B cell (primary cell): ENCODE measurements around the gene ALDH1A1. TPM values are rescaled to one million over a fixed set of nuclear protein-coding genes. Genes with fewer than 3 reads are reported as not detected.

Source experiments
- ATAC-seq: fragments of 200-7000 bp; cut with Tn5 transposase; one replicate; pipeline ENCODE4 v1.10.0; 2021; ENCODE audit warnings: low read depth, mild to moderate bottlenecking, moderate number of reproducible peaks, moderate library complexity
- CTCF ChIA-PET: fragments of 350-600 bp; sonication (Branson Sonifier 250); formaldehyde crosslinking; loops from one replicate; lab custom pipeline; 2021; ENCODE audit warnings: antibody characterized with exemption, inconsistent platforms; lab: Charles Lee
- POLR2A ChIA-PET: fragments of 350-600 bp; sonication (Branson Sonifier 250); formaldehyde crosslinking; loops from one replicate; lab custom pipeline; 2021; ENCODE audit warnings: antibody characterized with exemption; lab: Charles Lee
- DNase-seq: peaks from one replicate; pipeline ENCODE4 v3.0.0; 2013
- H2AFZ ChIP-seq: 2 replicates; pipeline ENCODE4 v1.6.1; 2012; ENCODE audit warnings: mild to moderate bottlenecking, low read depth, low read length; ENCODE audit not compliant: insufficient read depth, poor library complexity, severe bottlenecking
- H3K27ac ChIP-seq, 2 donors: 1 replicate in 1 of 2; 2 replicates in 1 of 2; pipeline ENCODE4 v1.5.1; 2012 to 2013; ENCODE audit warnings: low read length in 2 of 2, mild to moderate bottlenecking in 2 of 2, moderate library complexity in 1 of 2
- H3K27me3 ChIP-seq, 4 experiments: fragments of 200-600 bp in 1 of 4; sonication (generic) in 1 of 4; replicated peaks in 1 of 4; 1 replicate in 2 of 4; 2 replicates in 2 of 4; pipeline versions ENCODE4 v1.6.1 to v1.7.0; 2013 to 2016; ENCODE audit warnings: low read length in 3 of 4, mild to moderate bottlenecking in 2 of 4, mixed read lengths in 1 of 4, moderate library complexity in 1 of 4; ENCODE audit not compliant: insufficient read depth in 4 of 4, control insufficient read depth in 3 of 4; ENCODE audit errors: control extremely low read depth in 1 of 4
- H3K36me3 ChIP-seq, 2 experiments: replicated peaks in 1 of 2; 1 replicate in 1 of 2; 2 replicates in 1 of 2; pipeline versions ENCODE4 v1.6.1 to v1.7.1; 2013; ENCODE audit warnings: low read length in 1 of 2; ENCODE audit not compliant: insufficient read depth in 2 of 2, control insufficient read depth in 1 of 2; ENCODE audit errors: control extremely low read depth in 1 of 2, extremely low read depth in 1 of 2
- H3K4me1 ChIP-seq, 2 donors: fragments of 200-600 bp in 1 of 2; sonication (generic) in 1 of 2; 1 replicate in 1 of 2; 2 replicates in 1 of 2; pipeline versions ENCODE4 v1.5.1 to v1.6.1; 2013 to 2017; ENCODE audit warnings: low read length in 2 of 2; ENCODE audit not compliant: control insufficient read depth in 2 of 2, insufficient read depth in 2 of 2
- H3K4me2 ChIP-seq: replicated peaks from 2 replicates; pipeline ENCODE3; 2012; ENCODE audit warnings: mild to moderate bottlenecking, low read depth, low read length; ENCODE audit not compliant: poor library complexity, severe bottlenecking
- H3K4me3 ChIP-seq, 5 experiments: fragments of 200-600 bp in 1 of 5; sonication (generic) in 1 of 5; 1 replicate in 3 of 5; 2 replicates in 2 of 5; pipeline versions ENCODE4 v1.5.1 to v1.7.0; 2011 to 2016; ENCODE audit warnings: low read length in 4 of 5, mild to moderate bottlenecking in 4 of 5, low read depth in 2 of 5, control low read depth in 1 of 5, moderate library complexity in 1 of 5; ENCODE audit not compliant: insufficient read depth in 1 of 5; ENCODE audit errors: control extremely low read depth in 1 of 5, extremely low read depth in 1 of 5
- H3K79me2 ChIP-seq: fragments of 200-600 bp; sonication (generic); one replicate; pipeline ENCODE4 v1.6.0; 2016; ENCODE audit warnings: low read length; ENCODE audit not compliant: control insufficient read depth, insufficient read depth
- H3K9ac ChIP-seq: fragments of 200-600 bp; sonication (generic); 2 replicates; pipeline ENCODE4 v1.6.1; 2017; ENCODE audit warnings: mild to moderate bottlenecking, low read length, moderate library complexity
- H3K9me3 ChIP-seq, 3 donors: one replicate each; pipeline versions ENCODE4 v1.6.1 to v1.7.1; 2013; ENCODE audit warnings: low read length in 2 of 3; ENCODE audit not compliant: control insufficient read depth in 2 of 3, insufficient read depth in 1 of 3; ENCODE audit errors: control extremely low read depth in 1 of 3
- H4K20me1 ChIP-seq: 2 replicates; pipeline ENCODE4 v1.6.0; 2012; ENCODE audit warnings: mild to moderate bottlenecking, low read length; ENCODE audit not compliant: insufficient read depth, control insufficient read depth, poor library complexity, severe bottlenecking
- H3K27ac Mint-ChIP-seq: one replicate; pipeline ENCODE4 v1.8.0; 2021; ENCODE audit warnings: mixed read lengths
- H3K27me3 Mint-ChIP-seq: one replicate; pipeline ENCODE4 v1.8.0; 2021; ENCODE audit warnings: mixed read lengths
- H3K4me1 Mint-ChIP-seq: one replicate; pipeline ENCODE4 v1.8.0; 2021; ENCODE audit warnings: mixed read lengths
- H3K4me3 Mint-ChIP-seq: one replicate; pipeline ENCODE4 v1.8.0; 2021; ENCODE audit warnings: mixed read lengths
- H3K9me3 Mint-ChIP-seq: one replicate; pipeline ENCODE4 v1.8.0; 2022; ENCODE audit warnings: mixed read lengths; ENCODE audit not compliant: insufficient read depth
- CTCF ChIP-seq: fragments of 200-600 bp; IDR thresholded peaks from one replicate; pipeline ENCODE4 v1.8.0; 2022; ENCODE audit warnings: antibody characterized with exemption, mild to moderate bottlenecking
- EZH2 ChIP-seq: IDR thresholded peaks from 2 replicates; pipeline ENCODE4 v1.6.1; 2012; ENCODE audit warnings: borderline replicate concordance, low read depth, mild to moderate bottlenecking, moderate library complexity, low read length; ENCODE audit not compliant: insufficient read depth, poor library complexity, severe bottlenecking
- WGBS: methylation state at CpG from one replicate; pipeline ENCODE4 v1.1.5; 2013; ENCODE audit warnings: missing lambda C conversion rate; ENCODE audit not compliant: insufficient coverage; 5-methylcytosine and 5-hydroxymethylcytosine counted together
- intact Hi-C: fragments of 100-400 bp; cut with micrococcal nuclease; formaldehyde crosslinking; loops from one replicate; pipeline ENCODE4 v1.10.0; 2022
- polyA plus RNA-seq: library from polyadenylated mRNA; depleted of rRNA; stranded (reverse); fragments of >200 nt; gene quantifications from 2 replicates; pipeline ENCODE4 v1.2.3, GENCODE V29; 2012
- total RNA-seq, 2 donors: library from RNA; stranded (reverse); fragments of 120-200 nt in 1 of 2; gene quantifications; 1 replicate in 1 of 2; 2 replicates in 1 of 2; pipeline versions ENCODE4 v1.2.3 to v1.2.4, GENCODE V29; 2013 to 2022

Gene ALDH1A1
- total and polyA plus RNA-seq, 2 donors (not counting 1 experiment from before 2014, with no cell fraction given): 0.43 TPM; not detected in 1

DNA sequence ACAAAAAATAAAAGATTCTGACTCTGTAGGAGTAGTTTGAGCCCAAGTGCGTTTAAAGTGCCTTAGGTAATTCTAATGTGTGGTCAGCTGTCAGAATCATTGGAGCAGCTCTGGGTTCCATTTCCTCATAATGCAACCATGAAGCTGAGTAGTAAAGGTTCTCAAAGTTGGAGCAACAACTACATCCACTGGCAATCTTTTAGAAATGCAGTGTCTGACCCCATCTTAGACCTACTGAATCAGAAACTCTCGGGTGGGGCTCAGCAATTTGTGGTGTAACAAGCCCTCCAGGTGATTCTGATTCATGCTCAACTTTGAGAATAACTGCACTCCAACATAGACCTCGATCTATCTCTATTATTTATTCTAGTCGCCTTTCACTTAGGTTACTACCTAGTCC lies 7.6 kb upstream of the ALDH1A1 start:
- H3K79me2 ChIP-seq: no peaks in the 10 kb centered on the region
- TF ChIP-seq EZH2 (no peak), CTCF (no peak)
- no peaks in the 10 kb centered on the region for H4K20me1 ChIP-seq
- no peaks in the 10 kb centered on the region for H3K27me3 Mint-ChIP-seq
- no peaks in the 10 kb centered on the region for H3K36me3 ChIP-seq
- POLR2A ChIA-PET: no interaction called here
- H2AFZ ChIP-seq: no peak overlapping the region
- DNase-seq (no peak), ATAC-seq (no peak)
- no peak overlapping the region for H3K4me2 ChIP-seq
- H3K4me3 ChIP-seq: no peak overlapping the region
- H3K4me3 Mint-ChIP-seq: no peak overlapping the region
- H3K27ac Mint-ChIP-seq: no peak overlapping the region
- intact Hi-C loops: no loop called here
- CTCF ChIA-PET: no interaction called here
- H3K4me1 ChIP-seq: no peaks in the 10 kb centered on the region
- peaks cover 4% of the 10 kb centered on the region for H3K9me3 Mint-ChIP-seq
- no peak overlapping the region for H3K9ac ChIP-seq
- 87% methylated on average over 3 of the region's 4 CpGs for WGBS
- no peak overlapping the region for H3K27ac ChIP-seq
- H3K4me1 Mint-ChIP-seq: no peaks in the 10 kb centered on the region
- peaks cover 0 to 3% (median under 1%) of the 10 kb centered on the region in 4 experiments for H3K27me3 ChIP-seq
- H3K9me3 ChIP-seq: peaks cover 0 to 7% (median 0%) of the 10 kb centered on the region in 3 donors

DNA sequence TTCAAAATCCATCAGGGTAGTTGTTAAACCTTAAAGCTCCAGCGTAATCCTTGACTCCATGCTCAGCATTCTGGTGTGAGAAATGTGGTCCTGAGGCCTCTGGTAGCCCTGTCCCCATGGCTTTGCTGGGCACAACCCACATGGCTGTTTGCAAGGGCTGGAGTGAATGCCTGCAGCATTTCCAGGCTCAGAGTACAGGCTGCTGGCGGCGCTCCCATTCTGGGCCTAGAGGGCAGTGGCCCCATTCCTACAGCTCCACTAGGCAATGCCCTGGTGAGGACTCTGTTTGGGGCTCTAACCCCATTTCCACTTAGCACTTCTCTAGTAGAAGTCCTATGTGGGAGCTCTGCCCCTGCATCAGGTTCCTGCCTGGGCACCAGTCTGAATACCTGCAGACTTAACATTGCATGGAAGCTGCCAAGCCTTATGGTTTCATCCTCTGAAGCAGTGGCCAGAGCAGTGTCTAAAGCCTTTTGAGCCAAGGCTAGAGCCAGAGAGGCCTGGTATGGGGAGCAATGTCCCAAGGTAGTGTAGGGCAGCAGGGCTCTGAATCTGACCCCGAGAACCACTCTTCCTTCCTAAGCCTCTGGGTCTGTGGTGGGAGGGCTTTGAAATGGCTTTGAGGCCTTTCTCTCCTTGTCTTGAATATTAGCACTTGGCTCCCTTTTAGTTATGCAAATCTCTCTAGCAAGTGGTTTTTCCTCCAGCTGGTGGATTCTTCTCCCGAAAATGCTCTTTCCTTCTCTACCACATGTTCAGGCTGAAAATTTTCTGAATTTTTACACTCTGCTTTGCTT lies 5.8 kb upstream of the ALDH1A1 start:
- intact Hi-C loops: no loop called here
- Mint-ChIP-seq H3K27ac (no peak overlapping the region), H3K4me1 (no peaks in the 10 kb centered on the region), H3K27me3 (peaks cover 3% of the 10 kb centered on the region), H3K9me3 (peaks cover 4% of the 10 kb centered on the region), H3K4me3 (no peak overlapping the region)
- H3K4me2 ChIP-seq: no peak overlapping the region
- H3K79me2 ChIP-seq: no peaks in the 10 kb centered on the region
- H3K4me1 ChIP-seq: peaks cover 0 to 1% of the 10 kb centered on the region in 2 donors
- DNase-seq (no peak), ATAC-seq (no peak)
- no peak overlapping the region for H3K27ac ChIP-seq
- 89% methylated on average over 4 of the region's 5 CpGs for WGBS
- POLR2A ChIA-PET: no interaction called here
- no peaks in the 10 kb centered on the region for H4K20me1 ChIP-seq
- H3K36me3 ChIP-seq: no peaks in the 10 kb centered on the region
- TF ChIP-seq CTCF: no peak
- no peak for TF ChIP-seq EZH2
- no peak overlapping the region for H3K4me3 ChIP-seq
- no peak overlapping the region for H2AFZ ChIP-seq
- H3K27me3 ChIP-seq: peaks cover 0 to 5% (median 2%) of the 10 kb centered on the region in 4 experiments
- no peak overlapping the region for H3K9ac ChIP-seq
- CTCF ChIA-PET: no interaction called here
- H3K9me3 ChIP-seq: peaks cover 0 to 7% (median 0%) of the 10 kb centered on the region in 3 donors
